Measurements from ENCODE around the gene ASS1.

DNA sequence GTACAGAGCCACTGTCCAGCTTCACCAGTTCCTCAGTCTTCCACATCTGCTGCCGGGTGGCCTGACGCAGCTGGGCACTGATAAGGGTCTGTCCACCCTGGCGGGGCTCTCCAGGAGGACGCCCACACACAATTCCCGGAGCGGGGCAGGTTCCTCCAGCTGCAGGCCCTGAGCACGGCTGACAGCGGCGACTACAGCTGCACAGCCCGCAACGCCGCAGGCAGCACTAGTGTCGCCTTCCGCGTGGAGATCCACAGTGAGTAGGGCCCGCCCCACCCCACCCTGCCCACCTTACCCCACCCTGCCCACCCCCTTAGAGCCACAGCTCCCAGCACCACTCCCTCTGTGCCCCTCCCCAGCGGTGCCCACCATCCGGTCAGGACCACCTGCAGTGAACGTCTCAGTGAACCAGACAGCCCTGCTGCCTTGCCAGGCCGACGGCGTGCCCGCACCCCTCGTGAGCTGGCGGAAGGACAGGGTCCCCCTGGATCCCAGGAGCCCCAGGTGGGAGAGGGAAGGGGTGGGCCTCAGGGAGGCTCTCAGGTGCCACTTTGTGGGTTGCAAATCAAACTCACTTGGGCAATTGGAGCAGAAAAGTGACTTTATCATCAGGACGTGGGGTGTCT lies 48.8 kb upstream of the ASS1 start:
- TF ChIP-seq POLR2AphosphoS5 (IDR thresholded peaks at IDR 0.05; ENCODE audit: low read depth, low read length), result no peak
- no peak for TF ChIP-seq POU2F2 (IDR thresholded peaks at IDR 0.05; ENCODE audit: low read depth, low read length)
- TF ChIP-seq POLR2A (IDR thresholded peaks at IDR 0.05; ENCODE audit: low read depth, low read length), result no peak
- no peak for TF ChIP-seq TAF1 (IDR thresholded peaks at IDR 0.05; ENCODE audit: low read depth, low read length)
